NCI-H524 treated with DMSO at 0.1 percent for 48 hours (cell line): ENCODE measurements around the gene DSG2.
A peak's percentile ranks its signal among the peaks of the same experiment; 100 is the strongest.
"Not testable (repeated sequence)": the region's sequence is repeated elsewhere in the genome, so short reads cannot be mapped to it uniquely, and the experiment has no call there.

Source experiments
- DNase-seq: peaks from one replicate; lab custom pipeline; 2025; lab: John Stamatoyannopoulos, UW

Gene DSG2

GRCh38 chr18:31500051-31500688 is 2.2 kb downstream of the DSG2 start:
- DNase-seq = no peak

GRCh38 chr18:31503011-31503410 is 5.0 kb downstream of the DSG2 start:
- no peak for DNase-seq

GRCh38 chr18:31504455-31505147 is 6.6 kb downstream of the DSG2 start:
- DNase-seq = no peak

- DNase-seq = no peak
Measured at GRCh38 chr18:31505156-31505555, 7.2 kb downstream of the DSG2 start.

- DNase-seq = no peak
Measured at GRCh38 chr18:31506024-31506742, 8.2 kb downstream of the DSG2 start.

- DNase-seq = not testable (repeated sequence)
Measured at GRCh38 chr18:31507124-31507523, 9.1 kb downstream of the DSG2 start.

- no peak for DNase-seq
Measured at GRCh38 chr18:31508781-31509180, 10.8 kb downstream of the DSG2 start.

- DNase-seq = no peak
Measured at GRCh38 chr18:31509571-31509970, 11.6 kb downstream of the DSG2 start.

GRCh38 chr18:31510319-31510718 is 12.3 kb downstream of the DSG2 start:
- DNase-seq = no peak

- DNase-seq = no peak
Measured at GRCh38 chr18:31511098-31511497, 13.1 kb downstream of the DSG2 start.

- no peak for DNase-seq
Measured at GRCh38 chr18:31512203-31512764, 14.3 kb downstream of the DSG2 start.

GRCh38 chr18:31513189-31513935 is 15.4 kb downstream of the DSG2 start:
- DNase-seq = no peak

GRCh38 chr18:31516437-31516836 is 18.5 kb downstream of the DSG2 start:
- peak; percentile 74 for DNase-seq

GRCh38 chr18:31526374-31526773 is 28.4 kb downstream of the DSG2 start:
- no peak for DNase-seq

GRCh38 chr18:31533236-31533635 is 35.3 kb downstream of the DSG2 start:
- DNase-seq = no peak

GRCh38 chr18:31538837-31539236 is 40.9 kb downstream of the DSG2 start:
- no peak for DNase-seq

- DNase-seq = no peak
Measured at GRCh38 chr18:31546476-31546875, 48.5 kb downstream of the DSG2 start.

GRCh38 chr18:31548853-31549252 is 50.9 kb downstream of the DSG2 start:
- no peak for DNase-seq

- no peak for DNase-seq
Measured at GRCh38 chr18:31549416-31549815, 51.4 kb downstream of the DSG2 start.

- DNase-seq = no peak
Measured at GRCh38 chr18:31551883-31552282, 53.9 kb downstream of the DSG2 start.

GRCh38 chr18:31553800-31554199 is 55.8 kb downstream of the DSG2 start:
- DNase-seq = no peak

- DNase-seq = no peak
Measured at GRCh38 chr18:31554776-31555175, 56.8 kb downstream of the DSG2 start.
